NCI-H460 (cell line): ENCODE data around the gene ZNF749. TPM values are rescaled to one million over a fixed set of nuclear protein-coding genes. Genes with fewer than 3 reads are reported as not detected.

ENCODE experiments used
- DNase-seq: peaks from one replicate; pipeline ENCODE4 v3.0.0-alpha.2; 2016; ENCODE audit warnings: low read depth; ENCODE audit errors: extremely low read depth
- polyA plus RNA-seq: library from polyadenylated mRNA; depleted of rRNA; stranded (reverse); fragments of >200 nt; gene quantifications from 2 replicates; pipeline ENCODE4 v1.2.3, GENCODE V29; 2014; cell fraction: nucleus; rRNA removed
- total RNA-seq: library from RNA; depleted of rRNA; stranded (reverse); fragments of >200 nt; shearing (Covaris generic); gene quantifications from 2 replicates; pipeline ENCODE4 v1.2.3, GENCODE V29; 2014; rRNA removed

The ZNF749 gene
- 16.4 and 21.3 TPM in 2 replicates for total RNA-seq
- 17.4 and 19.7 TPM in 2 replicates for polyA plus RNA-seq

DNA sequence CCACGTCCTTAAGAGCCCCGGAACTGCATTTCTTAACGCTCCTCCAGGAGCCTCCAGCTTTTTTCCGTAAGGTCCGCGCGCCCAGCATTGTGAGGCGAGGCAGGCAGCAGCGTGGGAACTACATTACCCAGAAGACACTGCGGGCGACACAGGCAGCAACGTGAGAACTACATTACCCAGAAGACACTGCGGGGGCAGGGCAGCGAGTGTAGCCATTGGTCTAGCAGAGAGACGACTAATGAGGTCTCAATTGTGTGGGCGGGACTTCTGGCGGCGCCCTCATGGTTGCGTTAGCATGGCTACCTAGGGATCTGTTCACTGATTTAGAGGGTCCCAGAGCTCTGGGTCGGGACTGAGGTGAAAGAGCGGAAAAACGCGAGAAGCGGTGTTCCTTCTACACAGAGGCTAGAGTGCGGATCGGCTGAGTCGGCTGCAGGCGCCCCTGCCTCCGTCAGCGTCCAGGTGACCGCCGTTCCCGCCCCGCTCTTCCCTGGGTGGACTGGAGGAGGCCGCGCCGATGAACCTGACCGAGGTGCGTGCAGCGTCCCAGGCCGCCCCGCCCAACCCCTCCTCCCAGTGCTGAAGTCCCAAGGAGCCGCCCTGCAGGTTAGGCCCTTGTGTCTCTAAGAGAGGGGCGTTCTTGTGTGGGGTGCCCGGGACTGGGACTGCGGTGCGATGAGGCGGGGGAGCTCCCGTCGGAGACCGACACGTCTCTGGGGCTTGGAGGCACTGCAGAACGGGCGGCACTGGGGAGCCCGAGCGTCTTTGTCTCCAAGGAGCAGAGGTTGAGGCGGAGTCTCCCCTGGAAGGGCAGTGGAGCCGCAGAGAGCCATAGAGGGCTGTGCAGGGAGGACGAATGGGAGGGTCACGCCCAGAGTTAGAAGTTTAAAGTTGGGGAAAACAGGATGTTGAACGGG lies at the start of gene ZNF749:
ZNF749 (plus strand) TSS at position 264 of the 917 bp plus-strand sequence; CDS start at position 518, 254 bp downstream.
- peak; percentile 96 for DNase-seq

DNA sequence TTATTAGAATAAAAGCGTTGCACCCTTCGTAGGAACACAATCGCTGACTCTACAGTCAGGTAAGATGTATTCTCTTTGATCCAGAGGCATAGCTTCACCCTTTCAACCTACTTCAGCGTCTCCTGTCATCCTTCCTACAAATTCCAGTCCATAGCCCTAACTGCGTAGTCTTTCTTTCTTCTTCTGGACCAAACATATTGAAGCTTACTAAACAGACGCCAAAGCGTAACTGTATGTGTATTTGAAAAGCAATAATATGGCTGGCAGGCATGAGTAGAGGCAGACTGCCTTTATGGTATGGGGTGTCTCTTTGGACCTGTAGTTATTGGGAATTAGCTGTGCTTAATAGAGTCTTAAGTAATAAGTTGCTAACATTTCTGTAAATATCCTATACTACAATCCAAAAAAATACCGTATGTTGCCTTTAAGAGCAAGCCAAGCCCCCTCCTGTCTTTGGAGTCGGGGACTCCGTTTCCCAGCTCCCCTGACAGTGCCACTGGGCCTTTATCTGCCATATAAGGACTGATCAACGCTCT lies 45.9 kb upstream of the ZNF749 start:
- DNase-seq: no peak

- peak; percentile 91 for DNase-seq
Measured at GRCh38 chr19:57389730-57390598, 45.2 kb upstream of the ZNF749 start, which contains the start of gene ZNF548. Gene ZNF548, plus strand, starts transcription at chr19:57389854. Its CDS starts 246 bp downstream, at chr19:57390100.

- no peak for DNase-seq
Measured at GRCh38 chr19:57395710-57396109, 39.4 kb upstream of the ZNF749 start.

DNA sequence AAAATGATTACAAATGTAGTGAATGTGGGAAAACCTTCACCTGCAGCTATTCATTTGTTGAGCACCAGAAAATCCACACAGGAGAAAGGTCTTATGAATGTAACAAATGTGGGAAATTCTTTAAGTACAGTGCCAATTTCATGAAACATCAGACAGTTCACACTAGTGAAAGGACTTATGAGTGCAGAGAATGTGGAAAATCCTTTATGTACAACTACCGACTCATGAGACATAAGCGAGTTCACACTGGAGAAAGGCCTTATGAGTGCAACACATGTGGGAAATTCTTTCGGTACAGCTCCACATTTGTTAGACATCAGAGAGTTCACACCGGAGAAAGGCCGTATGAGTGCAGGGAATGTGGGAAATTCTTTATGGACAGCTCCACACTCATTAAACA lies 36.3 kb upstream of the ZNF749 start:
- DNase-seq: no peak

- no peak for DNase-seq
Measured at GRCh38 chr19:57403737-57404563, 31.2 kb upstream of the ZNF749 start.

DNA sequence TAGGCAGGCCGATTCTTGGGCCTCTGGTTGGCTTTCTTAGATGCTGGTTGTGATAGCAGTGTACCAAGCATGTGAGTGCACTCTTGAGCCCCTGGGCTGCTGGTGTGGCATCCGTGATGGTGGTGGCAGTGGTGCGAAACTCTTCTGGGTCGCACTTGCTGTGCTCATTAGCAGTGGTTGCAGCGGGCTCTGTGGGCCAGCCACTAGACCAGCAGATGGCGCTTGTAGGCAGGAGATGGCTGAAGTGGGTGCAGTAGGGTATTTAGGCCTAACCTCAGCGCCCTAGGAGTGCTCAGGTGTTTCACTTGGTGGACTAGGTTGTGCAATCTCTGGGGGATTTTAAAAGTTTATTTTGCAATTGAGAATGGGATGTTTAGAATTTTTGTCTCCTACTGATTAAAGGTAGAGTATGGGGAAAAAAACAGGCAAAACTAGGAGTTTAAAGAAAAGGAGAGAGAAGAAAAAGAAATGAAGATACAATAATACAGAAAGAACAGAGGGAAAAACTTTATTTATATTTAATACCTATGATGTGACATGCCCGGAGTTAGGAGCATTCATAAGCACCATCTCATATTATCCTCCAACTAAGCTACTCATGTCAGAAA lies 28.5 kb upstream of the ZNF749 start:
- DNase-seq: no peak

- peak; percentile 83 for DNase-seq
Measured at GRCh38 chr19:57410877-57411671, 24.1 kb upstream of the ZNF749 start, which contains the start of gene ZNF17. Gene ZNF17, plus strand, starts transcription at chr19:57411161. Its CDS starts 2,455 bp downstream, at chr19:57413616.

DNA sequence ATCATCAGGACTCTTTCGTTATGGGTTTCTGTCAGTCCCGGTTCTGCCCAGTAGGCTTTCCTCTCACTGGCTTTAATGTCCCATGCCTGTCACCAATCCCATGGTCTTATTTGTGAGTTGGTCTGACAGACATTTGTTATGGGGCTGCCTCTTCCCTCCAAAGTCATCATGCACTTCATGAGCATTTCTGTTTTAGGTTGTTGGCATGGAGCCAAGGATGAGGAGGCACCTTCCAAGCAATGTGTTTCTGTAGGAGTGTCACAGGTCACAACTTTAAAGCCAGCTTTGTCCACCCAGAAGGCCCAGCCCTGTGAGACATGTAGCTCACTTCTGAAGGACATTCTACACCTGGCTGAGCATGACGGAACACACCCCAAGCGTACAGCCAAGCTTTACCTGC lies 15.7 kb upstream of the ZNF749 start:
- no peak for DNase-seq

DNA sequence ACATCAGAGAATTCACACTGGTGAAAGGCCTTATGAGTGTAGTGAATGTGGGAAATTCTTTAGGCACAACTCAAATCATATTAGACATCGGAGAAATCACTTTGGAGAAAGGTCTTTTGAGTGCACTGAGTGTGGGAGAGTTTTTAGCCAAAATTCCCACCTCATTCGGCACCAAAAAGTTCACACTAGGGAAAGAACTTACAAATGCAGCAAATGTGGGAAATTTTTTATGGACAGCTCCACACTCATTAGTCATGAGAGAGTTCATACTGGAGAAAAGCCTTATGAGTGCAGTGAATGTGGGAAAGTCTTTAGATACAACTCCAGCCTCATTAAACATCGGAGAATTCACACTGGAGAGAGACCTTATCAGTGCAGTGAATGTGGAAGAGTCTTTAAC lies 14.1 kb upstream of the ZNF749 start:
- no peak for DNase-seq

DNA sequence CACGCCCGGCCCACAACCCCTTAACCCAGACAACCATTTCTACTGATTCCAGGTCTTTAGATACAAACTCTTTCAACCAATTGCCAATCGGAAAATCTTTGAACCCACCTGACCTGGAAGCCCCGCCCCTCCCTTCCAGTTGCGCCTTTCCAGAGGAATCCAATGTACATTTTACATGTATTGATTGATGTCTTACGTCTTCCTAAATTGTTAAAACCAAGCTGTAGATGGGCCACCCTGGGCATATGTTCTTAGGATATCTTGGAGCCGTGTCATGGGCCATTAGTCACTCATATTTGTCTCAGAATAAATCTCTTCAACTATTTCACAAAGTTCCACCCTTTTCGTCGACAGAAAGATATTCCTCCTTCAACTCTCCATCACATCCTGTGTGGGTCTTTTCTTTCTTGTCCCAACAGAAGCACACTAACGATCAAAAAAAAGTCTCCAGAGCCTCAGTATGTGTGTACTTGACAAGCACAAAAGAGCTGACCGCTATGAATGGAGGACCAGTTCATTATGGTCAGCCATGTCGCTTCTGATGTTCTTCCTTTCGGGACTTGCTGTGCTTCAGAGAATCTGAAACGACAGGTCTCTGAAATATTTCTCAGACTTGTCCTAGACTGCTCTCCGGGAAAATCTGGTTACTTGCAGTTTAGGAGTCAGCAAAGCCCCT lies 601 bp upstream of the ZNF749 start:
- no peak for DNase-seq

GRCh38 chr19:57436417-57436816 lies 1.3 kb downstream of the ZNF749 start:
- no peak for DNase-seq

- DNase-seq: no peak
Measured at GRCh38 chr19:57437931-57438330, 2.8 kb downstream of the ZNF749 start.

GRCh38 chr19:57438925-57439324 lies 3.8 kb downstream of the ZNF749 start:
- DNase-seq: no peak

DNA sequence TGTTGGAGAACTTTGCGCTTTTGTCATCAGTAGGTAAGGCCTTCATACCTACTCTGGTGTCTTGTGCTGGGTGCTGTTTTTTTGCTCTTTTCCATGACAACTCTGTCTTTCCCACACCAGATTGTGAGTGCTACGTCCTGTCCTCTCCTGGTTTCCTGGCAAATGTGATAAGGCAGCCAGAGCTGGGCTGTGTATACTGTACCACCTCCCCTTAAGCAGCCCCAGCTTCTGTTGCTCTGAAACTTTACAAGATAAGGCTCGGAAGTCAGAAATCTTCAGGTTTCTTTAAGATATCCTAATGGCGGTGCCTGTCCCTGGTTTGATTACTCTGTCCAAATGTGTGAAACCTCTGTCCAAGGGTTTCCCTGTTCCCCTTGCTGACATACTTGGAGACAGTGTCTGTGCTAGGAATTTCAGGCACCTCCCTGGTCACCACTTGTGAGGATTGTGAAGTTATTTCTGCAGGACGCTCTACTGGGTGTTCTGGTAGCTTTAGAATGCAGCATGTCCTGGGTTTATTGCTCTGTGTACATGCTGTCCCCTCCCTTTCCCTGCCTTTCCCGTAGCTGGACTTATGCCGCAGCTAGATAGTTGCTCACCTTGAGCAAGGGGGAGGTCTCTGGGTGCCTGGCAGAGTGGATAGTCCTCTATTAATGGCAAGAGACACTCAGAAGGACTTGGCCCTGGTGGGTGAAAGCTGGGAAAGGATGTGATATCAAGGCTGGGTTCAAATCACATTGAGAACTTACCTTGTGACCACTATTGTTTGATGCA lies 7.0 kb downstream of the ZNF749 start:
- no peak for DNase-seq

- DNase-seq: no peak
Measured at GRCh38 chr19:57443121-57443696, 8.1 kb downstream of the ZNF749 start.

DNA sequence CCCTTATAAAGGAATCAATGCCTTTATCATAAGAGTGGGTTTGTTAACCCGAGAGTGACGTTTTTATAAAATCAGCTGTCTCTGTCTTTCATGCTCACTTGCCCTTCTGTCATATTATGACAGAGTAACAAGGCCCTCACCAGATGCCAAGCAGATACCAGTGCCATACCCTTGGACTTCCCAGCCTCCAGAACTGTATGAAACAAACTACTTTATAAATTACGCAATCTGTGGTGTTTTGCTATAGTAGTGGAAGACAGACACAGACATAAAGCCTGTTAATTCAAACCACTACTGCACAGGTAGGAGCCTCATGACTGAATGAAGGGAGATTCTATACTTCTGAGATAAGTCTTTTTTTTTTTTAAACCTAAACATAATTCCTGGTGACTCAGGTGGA lies 17.2 kb downstream of the ZNF749 start:
- no peak for DNase-seq
